ENCODE results near the gene BNC2. TPM values are rescaled to one million over a fixed set of nuclear protein-coding genes. Genes with fewer than 3 reads are reported as not detected.

BNC2 gene
- total RNA-seq, 1 experiment from 2014 or later, result 11.7 TPM

GRCh38 chr9:16519001-16519400, 351.5 kb downstream of the BNC2 start:
- no peak for ATAC-seq
- no peak overlapping the region for H3K27ac ChIP-seq (ENCODE audit: low read length)
- no peaks in the 10 kb centered on the region for H3K36me3 ChIP-seq (ENCODE audit: low read depth, low read length)
- H3K9me3 ChIP-seq (ENCODE audit: low read length), result no peaks in the 10 kb centered on the region
- H3F3A ChIP-seq (ENCODE audit: low read length, unreplicated experiment), result no peaks in the 10 kb centered on the region
- H2AFZ ChIP-seq (ENCODE audit: low read length), result no peak overlapping the region
- no peaks in the 10 kb centered on the region for H3K79me2 ChIP-seq (ENCODE audit: low read length)
- H3K4me3 ChIP-seq (ENCODE audit: low read length), result no peak overlapping the region
- ChIA-PET CTCF (no interaction called here), POLR2A (ENCODE audit: unreplicated experiment) (no interaction called here)
- H3K4me1 ChIP-seq (ENCODE audit: insufficient read depth, low read length), result peaks cover 26% of the 10 kb centered on the region
- BruUV-seq (replicated peaks), result no TSS peak
- H3K27me3 ChIP-seq (ENCODE audit: low read length), result no peaks in the 10 kb centered on the region
- H3K9me2 ChIP-seq (replicated peaks; ENCODE audit: low read length), result no peaks in the 10 kb centered on the region
- TF ChIP-seq, protein P1, sequence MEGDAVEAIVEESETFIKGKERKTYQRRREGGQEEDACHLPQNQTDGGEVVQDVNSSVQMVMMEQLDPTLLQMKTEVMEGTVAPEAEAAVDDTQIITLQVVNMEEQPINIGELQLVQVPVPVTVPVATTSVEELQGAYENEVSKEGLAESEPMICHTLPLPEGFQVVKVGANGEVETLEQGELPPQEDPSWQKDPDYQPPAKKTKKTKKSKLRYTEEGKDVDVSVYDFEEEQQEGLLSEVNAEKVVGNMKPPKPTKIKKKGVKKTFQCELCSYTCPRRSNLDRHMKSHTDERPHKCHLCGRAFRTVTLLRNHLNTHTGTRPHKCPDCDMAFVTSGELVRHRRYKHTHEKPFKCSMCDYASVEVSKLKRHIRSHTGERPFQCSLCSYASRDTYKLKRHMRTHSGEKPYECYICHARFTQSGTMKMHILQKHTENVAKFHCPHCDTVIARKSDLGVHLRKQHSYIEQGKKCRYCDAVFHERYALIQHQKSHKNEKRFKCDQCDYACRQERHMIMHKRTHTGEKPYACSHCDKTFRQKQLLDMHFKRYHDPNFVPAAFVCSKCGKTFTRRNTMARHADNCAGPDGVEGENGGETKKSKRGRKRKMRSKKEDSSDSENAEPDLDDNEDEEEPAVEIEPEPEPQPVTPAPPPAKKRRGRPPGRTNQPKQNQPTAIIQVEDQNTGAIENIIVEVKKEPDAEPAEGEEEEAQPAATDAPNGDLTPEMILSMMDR (conservative IDR thresholded peaks at IDR 0.05; ENCODE audit: low read depth, low read length), result no peak
- TF ChIP-seq EZH2 (IDR thresholded peaks at IDR 0.05; ENCODE audit: low read length, unreplicated experiment) (no peak), EZH2phosphoT487 (IDR thresholded peaks at IDR 0.05; ENCODE audit: borderline replicate concordance, low read length) (no peak)
- no peak for DNase-seq
- no peak overlapping the region for H3K4me2 ChIP-seq (ENCODE audit: low read length)
- H3K9ac ChIP-seq (ENCODE audit: low read length), result no peak overlapping the region
- intact Hi-C loops (cut with micrococcal nuclease), result no loop called here
- H4K20me1 ChIP-seq (ENCODE audit: low read length), result no peaks in the 10 kb centered on the region

DNA sequence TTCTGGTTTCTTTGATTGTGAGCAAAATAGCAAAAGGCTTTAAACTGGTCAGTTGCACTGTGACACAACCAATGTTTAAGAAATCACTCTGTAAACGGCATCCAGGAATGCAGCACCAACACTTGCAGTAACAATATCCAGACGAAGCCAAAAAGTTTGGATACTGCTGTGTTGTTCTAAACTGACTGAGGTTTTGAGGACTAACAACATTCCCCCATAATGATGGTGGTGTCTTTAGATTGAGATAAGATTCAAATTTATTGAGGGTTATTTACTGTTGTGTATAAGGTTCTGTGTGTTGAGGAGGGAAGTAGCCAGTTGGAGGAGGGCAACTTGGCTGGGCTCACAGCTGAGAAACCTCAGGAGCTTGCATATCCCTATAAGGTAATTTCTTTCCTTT, 353.6 kb downstream of the BNC2 start:
- POLR2A ChIA-PET (ENCODE audit: unreplicated experiment), result no interaction called here
- Histone ChIP-seq H3K27ac (ENCODE audit: low read length) (no peak overlapping the region), H3K27me3 (ENCODE audit: low read length) (no peaks in the 10 kb centered on the region), H3K9me2 (replicated peaks; ENCODE audit: low read length) (no peaks in the 10 kb centered on the region), H3F3A (ENCODE audit: low read length, unreplicated experiment) (no peaks in the 10 kb centered on the region), H2AFZ (ENCODE audit: low read length) (no peak overlapping the region), H3K4me2 (ENCODE audit: low read length) (no peak overlapping the region), H3K79me2 (ENCODE audit: low read length) (no peaks in the 10 kb centered on the region), H3K36me3 (ENCODE audit: low read depth, low read length) (no peaks in the 10 kb centered on the region), H3K9me3 (ENCODE audit: low read length) (no peaks in the 10 kb centered on the region), H3K4me1 (ENCODE audit: insufficient read depth, low read length) (peaks cover 19% of the 10 kb centered on the region), H3K9ac (ENCODE audit: low read length) (no peak overlapping the region), H3K4me3 (ENCODE audit: low read length) (no peak overlapping the region), H4K20me1 (ENCODE audit: low read length) (no peaks in the 10 kb centered on the region)
- no TSS peak for BruUV-seq (replicated peaks)
- intact Hi-C loops (cut with micrococcal nuclease), result no loop called here
- no peak for DNase-seq
- TF ChIP-seq, protein P1 (conservative IDR thresholded peaks at IDR 0.05; ENCODE audit: low read depth, low read length), result no peak
- TF ChIP-seq EZH2phosphoT487 (IDR thresholded peaks at IDR 0.05; ENCODE audit: borderline replicate concordance, low read length), result no peak
- no peak for TF ChIP-seq EZH2 (IDR thresholded peaks at IDR 0.05; ENCODE audit: low read length, unreplicated experiment)
- ATAC-seq, result no peak
- CTCF ChIA-PET, result no interaction called here

DNA sequence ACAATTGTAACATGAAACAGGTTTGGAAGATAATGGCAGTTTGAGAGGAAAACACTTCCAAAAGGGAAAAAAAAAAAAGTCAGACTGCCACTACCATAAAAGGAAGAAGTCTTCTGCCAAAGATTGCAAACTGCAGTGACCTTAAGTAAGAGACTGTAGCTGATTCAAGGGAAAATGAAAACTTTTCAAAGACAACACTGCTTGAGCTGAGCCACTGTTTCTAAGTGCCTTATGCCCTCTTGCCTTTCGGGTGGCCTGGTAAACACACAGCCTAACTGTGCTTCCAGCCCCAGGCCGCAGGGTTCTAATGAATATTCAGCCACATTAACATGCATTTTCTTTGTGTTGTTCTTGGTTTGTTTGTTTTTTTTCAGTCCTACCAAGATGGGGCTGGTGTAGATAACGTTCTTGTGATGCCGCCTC, 354.6 kb downstream of the BNC2 start:
- ATAC-seq, result no peak
- ChIA-PET POLR2A (ENCODE audit: unreplicated experiment) (no interaction called here), CTCF (interaction anchor here (0.6 kb wide), 1 partner anchor 483 kb away, joined by 7 read pairs; no protein-coding TSS in a partner anchor)
- no peak overlapping the region for H2AFZ ChIP-seq (ENCODE audit: low read length)
- peaks cover 9% of the 10 kb centered on the region for H3K4me1 ChIP-seq (ENCODE audit: insufficient read depth, low read length)
- no peaks in the 10 kb centered on the region for H3K9me2 ChIP-seq (replicated peaks; ENCODE audit: low read length)
- no peaks in the 10 kb centered on the region for H3K9me3 ChIP-seq (ENCODE audit: low read length)
- no peaks in the 10 kb centered on the region for H3K36me3 ChIP-seq (ENCODE audit: low read depth, low read length)
- BruUV-seq (replicated peaks), result no TSS peak
- no peak for DNase-seq
- no peak for TF ChIP-seq EZH2phosphoT487 (IDR thresholded peaks at IDR 0.05; ENCODE audit: borderline replicate concordance, low read length)
- TF ChIP-seq, protein P1 (conservative IDR thresholded peaks at IDR 0.05; ENCODE audit: low read depth, low read length), result no peak
- no peak for TF ChIP-seq EZH2 (IDR thresholded peaks at IDR 0.05; ENCODE audit: low read length, unreplicated experiment)
- no peaks in the 10 kb centered on the region for H3F3A ChIP-seq (ENCODE audit: low read length, unreplicated experiment)
- intact Hi-C loops (cut with micrococcal nuclease), result no loop called here
- no peaks in the 10 kb centered on the region for H3K79me2 ChIP-seq (ENCODE audit: low read length)
- H3K4me3 ChIP-seq (ENCODE audit: low read length), result no peak overlapping the region
- H3K4me2 ChIP-seq (ENCODE audit: low read length), result no peak overlapping the region
- H4K20me1 ChIP-seq (ENCODE audit: low read length), result no peaks in the 10 kb centered on the region
- no peak overlapping the region for H3K27ac ChIP-seq (ENCODE audit: low read length)
- no peak overlapping the region for H3K9ac ChIP-seq (ENCODE audit: low read length)
- no peaks in the 10 kb centered on the region for H3K27me3 ChIP-seq (ENCODE audit: low read length)
